Measurements from ENCODE around the gene DHX32. TPM values are rescaled to one million over a fixed set of nuclear protein-coding genes. Genes with fewer than 3 reads are reported as not detected.
"Not testable (repeated sequence)": the region's sequence is repeated elsewhere in the genome, so short reads cannot be mapped to it uniquely, and the experiment has no call there.

DHX32 gene
- total and polyA plus RNA-seq, 2 of the 4 experiments (the other 2 are of a cell fraction) = 15.6 to 27.8 TPM

GRCh38 chr10:125927265-125927664 lies 46.2 kb upstream of the DHX32 start:
- H4K20me1 ChIP-seq (ENCODE audit: insufficient read depth, low read length); H3K9ac ChIP-seq (ENCODE audit: low read depth, low read length); H3K14ac ChIP-seq (replicated peaks; ENCODE audit: low read depth, low read length); H3K9me1 ChIP-seq (ENCODE audit: insufficient read depth, low read length); dilution Hi-C loops (cut with HindIII; ENCODE audit: low sequenced_read_pairs, unreplicated experiment); H4K8ac ChIP-seq (ENCODE audit: low read depth in 2 of 2, low read length in 2 of 2); H3K27ac ChIP-seq (ENCODE audit: insufficient read depth, low read length); H2AFZ ChIP-seq (replicated peaks; ENCODE audit: low read length, poor library complexity); H3K4ac ChIP-seq (ENCODE audit: low read depth, low read length); H3K36me3 ChIP-seq (ENCODE audit: control insufficient read depth, insufficient read depth, low read length); H3K27me3 ChIP-seq (ENCODE audit: control insufficient read depth, insufficient read depth, low read length); H3K18ac ChIP-seq (ENCODE audit: low read depth, low read length); H2BK15ac ChIP-seq (ENCODE audit: low read depth, low read length); H3K56ac ChIP-seq (ENCODE audit: extremely low read depth, insufficient read depth, low read length); H3K23ac ChIP-seq (ENCODE audit: low read depth, low read length); H3K4me3 ChIP-seq (ENCODE audit: insufficient read depth, low read depth, low read length); BruUV-seq (replicated peaks); DNase-seq; H2BK120ac ChIP-seq (ENCODE audit: low read depth, low read length); H3K9me3 ChIP-seq (ENCODE audit: control insufficient read depth, insufficient read depth, low read length); H2BK5ac ChIP-seq (ENCODE audit: low read depth, low read length, poor library complexity, severe bottlenecking); H2AK9ac ChIP-seq (replicated peaks; ENCODE audit: low read depth, low read length, poor library complexity); ATAC-seq (ENCODE audit: low read depth); H3K4me2 ChIP-seq (ENCODE audit: low read depth, low read length); intact Hi-C loops (cut with micrococcal nuclease); H4K91ac ChIP-seq (ENCODE audit: insufficient read depth, low read depth, low read length); H3K79me1 ChIP-seq (ENCODE audit: low read depth in 1 of 2, low read length in 2 of 2); H3K4me1 ChIP-seq (ENCODE audit: control insufficient read depth, insufficient read depth, low read length); H4K5ac ChIP-seq (ENCODE audit: low read depth, low read length); H2BK20ac ChIP-seq (ENCODE audit: low read depth, low read length); H2AK5ac ChIP-seq (ENCODE audit: low read depth, low read length); CTCF ChIA-PET: not testable (repeated sequence)
- POLR2A ChIA-PET (ENCODE audit: unreplicated experiment) = interaction anchor here (0.6 kb wide), 1 partner anchor 9 kb away, joined by 3 read pairs; no protein-coding TSS in a partner anchor
- no CpG with 5 or more reads among the region's 5 CpGs for WGBS, 2 experiments (ENCODE audit: extremely low coverage in 2 of 2, insufficient read length in 1 of 2)
- TF ChIP-seq CEBPB (IDR thresholded peaks at IDR 0.05; ENCODE audit: low read depth, low read length) = peak; percentile 70
- in situ Hi-C loops (cut with MboI; ENCODE audit: low sequenced_read_pairs) = loop anchor here (25.0 kb wide), 1 partner anchor 810 kb away; no protein-coding TSS in a partner anchor

Measured in IMR-90 (cell line).